ENCODE results near the gene MTA3.

The MTA3 gene

GRCh38 chr2:42742740-42743658 lies 174.6 kb downstream of the MTA3 start:
- ChIA-PET POLR2A (interaction anchor here (0.8 kb wide), 1 partner anchor 122 kb away, joined by 3 read pairs; no protein-coding TSS in a partner anchor), CTCF (interaction anchor here (0.9 to 4.0 kb wide), 6 partner anchors 10 to 244 kb away, joined by 3 to 28 read pairs (median 3); no protein-coding TSS in a partner anchor)
- peak; percentile 2 for DNase-seq (ENCODE audit: extremely low spot score)
- no peak for TF ChIP-seq CTCF (IDR thresholded peaks at IDR 0.05; ENCODE audit: control extremely low read depth, extremely low read depth, low read depth, missing control alignments)

- ChIA-PET CTCF (interaction anchor here (4.0 kb wide), 1 partner anchor 9 kb away, joined by 28 read pairs; no protein-coding TSS in a partner anchor), POLR2A (no interaction called here)
- TF ChIP-seq CTCF (IDR thresholded peaks at IDR 0.05; ENCODE audit: control extremely low read depth, extremely low read depth, low read depth, missing control alignments) = no peak
- peak; percentile 0 for DNase-seq (ENCODE audit: extremely low spot score)
Measured at GRCh38 chr2:42743659-42743990, 175.2 kb downstream of the MTA3 start.

GRCh38 chr2:42744545-42745082 lies 176.2 kb downstream of the MTA3 start:
- CTCF ChIA-PET = interaction anchor here (0.8 to 1.5 kb wide), 5 partner anchors 9 to 85 kb away, joined by 3 to 4 read pairs (median 3); no protein-coding TSS in a partner anchor
- DNase-seq (ENCODE audit: extremely low spot score) = peak; percentile 1
- TF ChIP-seq CTCF (IDR thresholded peaks at IDR 0.05; ENCODE audit: control extremely low read depth, extremely low read depth, low read depth, missing control alignments) = no peak
- POLR2A ChIA-PET = no interaction called here

GRCh38 chr2:42747422-42747821 lies 179.0 kb downstream of the MTA3 start:
- peak; percentile 0 for DNase-seq (ENCODE audit: extremely low spot score)
- CTCF ChIA-PET = interaction anchor here (1.2 to 1.7 kb wide), 3 partner anchors 11 to 23 kb away, joined by 3 to 5 read pairs (median 4); no protein-coding TSS in a partner anchor
- no peak for TF ChIP-seq CTCF (IDR thresholded peaks at IDR 0.05; ENCODE audit: control extremely low read depth, extremely low read depth, low read depth, missing control alignments)
- POLR2A ChIA-PET = no interaction called here

GRCh38 chr2:42748840-42749239 lies 180.4 kb downstream of the MTA3 start:
- DNase-seq (ENCODE audit: extremely low spot score) = no peak
- POLR2A ChIA-PET = no interaction called here
- CTCF ChIA-PET = interaction anchor here (0.8 to 1.3 kb wide), 3 partner anchors 11 to 64 kb away, joined by 3 to 4 read pairs (median 4); no protein-coding TSS in a partner anchor
- TF ChIP-seq CTCF (IDR thresholded peaks at IDR 0.05; ENCODE audit: control extremely low read depth, extremely low read depth, low read depth, missing control alignments) = no peak

- ChIA-PET POLR2A (no interaction called here), CTCF (interaction anchor here (0.6 to 5.2 kb wide), 6 partner anchors 10 to 89 kb away, joined by 3 to 28 read pairs (median 10); no protein-coding TSS in a partner anchor)
- no peak for TF ChIP-seq CTCF (IDR thresholded peaks at IDR 0.05; ENCODE audit: control extremely low read depth, extremely low read depth, low read depth, missing control alignments)
- DNase-seq (ENCODE audit: extremely low spot score) = peak; percentile 61
Measured at GRCh38 chr2:42752314-42752713, 183.9 kb downstream of the MTA3 start.

All from GM10248 (cell line).